HPDE6-E6E7 (cell line): ENCODE data around the gene PROKR1.
A peak's percentile ranks its signal among the peaks of the same experiment; 100 is the strongest.
"Not testable (repeated sequence)": the region's sequence is repeated elsewhere in the genome, so short reads cannot be mapped to it uniquely, and the experiment has no call there.

Experiments used
- DNase-seq: peaks from one replicate; pipeline ENCODE4 v3.0.0; 2011; ENCODE audit warnings: missing footprints; ENCODE audit errors: extremely low spot score

The PROKR1 gene

DNA sequence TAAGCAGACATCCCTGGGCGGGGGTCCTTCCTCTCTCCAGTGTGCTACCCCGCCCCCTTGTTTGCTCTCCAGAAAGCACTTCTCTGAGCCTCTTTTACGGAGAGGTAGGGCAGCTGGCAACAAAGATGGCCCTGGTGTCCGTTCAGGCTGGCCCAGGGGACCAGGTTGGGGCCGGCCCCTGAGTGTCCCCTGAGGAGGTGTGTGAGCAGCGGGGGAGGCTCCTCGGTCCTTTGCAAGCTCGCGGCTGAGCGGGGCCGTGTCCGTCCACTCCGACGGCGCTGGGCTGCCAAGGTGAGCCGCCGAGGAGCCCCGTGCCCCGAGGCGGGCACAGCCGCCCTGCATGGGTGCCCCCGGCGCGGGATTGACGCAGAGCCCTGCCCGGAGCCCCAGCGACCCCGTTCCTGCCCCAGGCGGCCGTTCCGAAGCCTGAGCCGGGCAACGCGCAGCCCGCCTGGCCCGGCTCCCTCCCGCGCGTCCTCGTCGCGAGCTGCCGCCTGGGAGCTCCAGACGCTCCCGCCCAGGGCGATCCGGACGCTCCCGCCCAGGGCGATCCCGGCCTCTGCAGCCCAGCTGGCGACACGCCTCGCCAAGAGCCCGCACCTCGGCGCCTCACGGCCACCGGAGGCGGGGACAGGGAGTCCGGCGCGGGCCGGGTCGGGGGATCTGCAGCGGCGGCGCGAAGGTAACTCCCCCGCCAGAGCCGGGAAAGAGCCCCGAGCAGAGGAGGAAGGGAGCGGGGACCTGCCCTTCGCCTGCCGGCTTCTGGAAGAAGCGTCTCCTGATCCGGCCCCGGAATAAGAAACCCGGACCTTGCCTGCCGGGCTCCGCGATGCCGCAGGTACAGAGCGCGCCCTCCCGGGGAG is at the start of gene PROKR1:
PROKR1 (plus strand) TSS at position 569 of the 863 bp plus-strand sequence. CDS start 2,243 bp downstream, outside the sequence.
- peak; percentile 4 for DNase-seq

- no peak for DNase-seq
These were observed 49.3 kb upstream of the PROKR1 start for GRCh38 chr2:68594041-68594440.

DNA sequence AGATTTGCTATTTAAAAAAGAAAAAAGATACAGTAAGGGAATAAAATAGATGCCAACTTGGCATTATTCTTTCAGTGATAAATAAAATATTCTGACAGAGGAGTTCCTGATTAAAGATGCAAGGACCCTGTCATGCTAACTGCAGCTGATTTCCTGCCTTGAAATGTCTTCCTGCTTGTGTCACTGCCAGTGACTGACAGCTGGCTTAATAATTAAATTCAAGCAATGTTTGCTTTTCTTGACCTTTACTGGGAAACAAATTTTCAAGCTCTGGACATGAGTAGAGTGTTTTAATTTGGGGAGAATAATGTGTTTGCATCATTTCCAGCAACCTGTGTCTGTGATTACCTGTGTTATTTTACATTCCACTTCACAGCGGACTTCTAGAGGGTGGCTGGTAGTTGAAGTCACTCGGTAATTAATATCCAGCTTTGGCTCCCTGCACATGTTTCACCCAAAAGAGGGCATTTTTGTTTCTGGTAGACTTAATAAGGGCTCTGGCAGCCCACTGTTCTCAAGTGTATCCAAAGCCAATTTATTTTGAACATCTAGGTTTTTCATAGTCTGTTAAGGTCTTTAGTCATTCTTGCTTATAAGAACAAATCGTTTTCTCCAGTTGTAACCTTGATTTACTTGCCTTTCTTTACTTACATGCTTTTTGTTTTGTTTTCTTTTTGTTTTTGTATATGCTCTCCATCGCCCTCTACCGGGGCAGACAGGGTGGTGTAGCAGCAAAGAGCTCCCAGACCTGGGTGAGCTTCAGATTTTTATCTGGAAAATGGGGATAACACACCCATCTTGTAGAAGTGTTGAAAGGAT is 48.5 kb upstream of the PROKR1 start:
- DNase-seq = peak; percentile 33

DNA sequence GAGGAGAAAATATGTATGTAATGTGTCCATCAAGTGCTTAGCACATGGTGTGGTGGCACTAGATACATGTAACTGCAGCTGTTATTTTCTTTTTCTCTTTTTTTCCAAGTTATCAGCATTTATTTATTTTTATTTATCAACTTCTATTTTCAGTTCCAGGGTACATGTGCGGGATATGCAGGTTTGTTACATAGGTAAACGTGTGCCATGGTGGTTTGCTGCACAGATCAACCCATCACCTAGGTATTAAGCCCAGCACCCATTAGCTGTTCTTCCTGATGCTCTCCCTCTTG is 47.9 kb upstream of the PROKR1 start:
- not testable (repeated sequence) for DNase-seq

GRCh38 chr2:68600495-68600894 is 42.9 kb upstream of the PROKR1 start:
- not testable (repeated sequence) for DNase-seq

DNA sequence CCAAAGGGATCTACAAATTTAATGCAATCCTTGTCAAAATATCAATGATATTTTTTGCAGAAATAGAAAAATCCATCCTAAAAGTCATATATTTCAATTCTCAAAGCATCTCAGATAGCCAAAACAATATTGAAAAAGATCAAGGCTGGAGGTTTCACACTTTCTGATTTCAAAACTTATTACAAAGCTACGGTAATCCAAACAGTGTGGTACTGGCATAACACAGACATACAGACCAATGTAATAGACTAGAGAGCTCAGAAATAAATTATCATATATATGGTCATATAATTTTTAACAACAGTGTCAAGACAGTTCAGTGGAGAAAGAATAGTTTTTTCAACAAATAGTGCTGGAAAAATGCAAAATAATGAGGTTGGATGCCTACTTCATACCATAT is 40.3 kb upstream of the PROKR1 start:
- DNase-seq = no peak

- DNase-seq = no peak
These were observed 39.3 kb upstream of the PROKR1 start for GRCh38 chr2:68604077-68604476.

DNA sequence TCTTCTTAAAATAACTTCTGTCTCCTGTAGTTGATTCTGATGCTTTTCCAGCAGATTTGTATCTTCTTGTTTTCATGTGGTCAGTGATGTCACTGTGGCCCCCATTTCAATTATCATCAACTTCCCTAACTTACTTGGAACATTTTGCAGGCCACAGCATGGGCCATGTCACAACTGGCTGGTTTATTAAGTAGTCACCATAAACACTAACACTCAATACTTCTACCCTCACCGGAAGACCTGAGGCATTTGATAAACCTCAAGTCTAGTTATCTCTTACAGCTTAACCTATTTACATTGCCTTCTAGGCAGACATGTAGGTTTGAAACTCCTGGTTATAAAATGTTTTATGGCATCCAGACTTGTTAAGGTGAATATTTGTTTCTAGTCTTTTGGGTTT is 37.4 kb upstream of the PROKR1 start:
- DNase-seq = no peak

- no peak for DNase-seq
These were observed 36.6 kb upstream of the PROKR1 start for GRCh38 chr2:68606759-68607158.

DNA sequence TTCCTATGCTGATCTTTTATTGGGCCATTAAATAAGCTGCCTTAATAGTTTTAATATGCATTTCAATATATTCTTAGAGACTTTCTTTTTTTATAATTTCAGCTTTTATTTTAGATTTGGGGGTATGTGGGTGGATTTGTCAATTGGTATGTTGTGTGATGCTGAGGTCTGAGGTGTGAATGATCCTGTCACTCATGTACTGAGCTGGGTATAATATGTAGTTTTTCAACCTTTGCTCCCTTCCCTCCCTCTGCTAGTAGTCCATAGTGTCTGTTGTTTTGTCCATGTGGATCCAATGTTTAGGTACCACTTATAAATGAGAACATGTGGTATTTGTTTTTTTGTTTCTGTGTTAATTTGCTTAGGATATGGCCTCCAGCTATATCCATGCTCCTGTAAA is 35.5 kb upstream of the PROKR1 start:
- DNase-seq = no peak

GRCh38 chr2:68612765-68613519 is 30.4 kb upstream of the PROKR1 start:
- DNase-seq = no peak

GRCh38 chr2:68620772-68621171 is 22.6 kb upstream of the PROKR1 start:
- no peak for DNase-seq

- DNase-seq = no peak
These were observed 19.6 kb upstream of the PROKR1 start for GRCh38 chr2:68623820-68624219.

GRCh38 chr2:68627615-68628014 is 15.8 kb upstream of the PROKR1 start:
- no peak for DNase-seq

DNA sequence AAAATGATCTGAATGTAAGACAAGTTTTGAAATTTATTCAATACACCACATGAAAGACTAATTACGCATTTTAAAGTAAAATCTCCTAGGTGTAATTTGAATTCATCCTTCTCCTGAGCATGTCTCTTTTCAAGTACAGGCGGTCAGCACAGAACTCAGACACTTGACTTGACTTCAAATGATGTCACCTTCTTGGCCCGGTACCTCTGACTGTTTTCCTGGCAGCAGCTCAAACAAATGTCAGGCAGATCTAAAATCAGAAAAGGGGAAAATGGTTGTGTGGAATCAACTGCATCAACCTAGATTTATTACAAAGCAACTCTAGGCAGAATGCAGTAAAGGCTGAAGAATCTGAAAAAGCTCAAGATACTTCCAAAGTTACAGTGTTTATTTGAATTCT is 11.4 kb upstream of the PROKR1 start:
- DNase-seq = no peak

GRCh38 chr2:68637047-68637446 is 6.3 kb upstream of the PROKR1 start:
- no peak for DNase-seq

- DNase-seq = no peak
These were observed 601 bp downstream of the PROKR1 start for GRCh38 chr2:68643874-68644485.

GRCh38 chr2:68645523-68645922 is 2.1 kb downstream of the PROKR1 start:
- no peak for DNase-seq

- no peak for DNase-seq
These were observed 2.9 kb downstream of the PROKR1 start for GRCh38 chr2:68646303-68646702.

DNA sequence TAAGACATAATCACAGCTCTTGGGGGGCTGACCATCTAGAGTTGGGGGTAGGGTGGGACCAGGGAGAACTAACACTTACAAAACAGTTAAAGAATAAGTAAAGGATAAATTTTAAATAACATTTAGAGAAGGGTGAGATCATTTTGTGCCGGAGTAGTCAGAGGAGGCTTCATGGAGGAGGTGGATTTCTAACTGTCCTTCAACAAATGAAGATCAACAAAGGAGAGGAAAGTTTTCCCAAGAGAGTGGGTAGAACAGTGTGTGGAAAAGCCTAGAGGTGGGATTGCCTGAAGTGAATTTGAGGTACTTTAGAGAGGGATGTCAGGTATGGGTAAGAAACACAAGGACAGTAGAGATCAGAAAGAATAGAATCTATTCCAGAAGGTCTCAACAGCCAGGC is 7.3 kb downstream of the PROKR1 start:
- no peak for DNase-seq

GRCh38 chr2:68653034-68653433 is 9.7 kb downstream of the PROKR1 start:
- DNase-seq = no peak

DNA sequence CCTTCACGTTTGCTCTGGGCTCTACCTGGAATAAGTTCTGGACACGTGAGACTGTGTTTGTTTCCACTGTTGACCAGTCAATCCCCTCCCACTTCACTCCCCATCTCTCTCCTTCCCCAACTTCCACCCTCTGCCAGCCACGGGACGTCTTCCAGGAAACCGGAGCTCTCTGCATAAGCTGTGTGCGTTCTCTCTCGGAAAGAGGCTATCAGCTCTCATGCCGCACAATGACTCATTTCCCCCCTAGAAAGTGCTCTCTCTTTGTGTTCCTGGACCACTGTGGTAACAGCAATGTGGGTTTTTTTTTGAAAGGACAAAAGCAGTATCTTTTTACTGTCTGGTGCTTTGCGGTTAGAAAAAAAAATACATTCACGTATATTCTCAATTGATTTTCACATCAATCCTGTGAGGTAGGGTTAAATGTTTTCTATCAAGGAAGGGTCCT is 10.2 kb downstream of the PROKR1 start:
- no peak for DNase-seq
